ENCODE measurements around the gene NR0B2. TPM values are rescaled to one million over a fixed set of nuclear protein-coding genes. Genes with fewer than 3 reads are reported as not detected.

Gene NR0B2
- total RNA-seq, 4 donors from 2014 or later, result not detected

GRCh38 chr1:26959270-26959669 lies 45.5 kb upstream of the NR0B2 start:
- H3K27me3 ChIP-seq, result peaks cover 11 to 34% of the 10 kb centered on the region in 2 donors

GRCh38 chr1:26957306-26957705 lies 43.5 kb upstream of the NR0B2 start:
- no peak for TF ChIP-seq CTCF (IDR thresholded peaks at IDR 0.05)
- no peak for TF ChIP-seq POLR2A (IDR thresholded peaks at IDR 0.05)
- intact Hi-C loops (cut with DNase I; ENCODE audit: low total_unique reads), result no loop called here
- Histone ChIP-seq H3K36me3 (no peaks in the 10 kb centered on the region), H3K27me3 (peaks cover 11 to 34% of the 10 kb centered on the region in 2 donors), H3K4me1 (peaks cover 0 to 9% of the 10 kb centered on the region in 2 donors), H3K4me3 (no peak overlapping the region), H3K27ac (no peak overlapping the region), H3K9me3 (no peaks in the 10 kb centered on the region)
- no peak for DNase-seq

More at GRCh38 chr1:26959270-26959669, 45.5 kb upstream of the NR0B2 start:
- Histone ChIP-seq H3K27ac (no peak overlapping the region), H3K9me3 (no peaks in the 10 kb centered on the region), H3K4me3 (no peak overlapping the region), H3K4me1 (peaks cover 0 to 9% of the 10 kb centered on the region in 2 donors), H3K36me3 (no peaks in the 10 kb centered on the region)
- no peak for DNase-seq
- TF ChIP-seq POLR2A (IDR thresholded peaks at IDR 0.05), result no peak
- TF ChIP-seq CTCF (IDR thresholded peaks at IDR 0.05), result no peak
- intact Hi-C loops (cut with DNase I; ENCODE audit: low total_unique reads), result no loop called here

GRCh38 chr1:26956321-26956720 lies 42.5 kb upstream of the NR0B2 start:
- Histone ChIP-seq H3K27me3 (peaks cover 11 to 34% of the 10 kb centered on the region in 2 donors), H3K27ac (no peak overlapping the region), H3K4me1 (peaks cover 0 to 9% of the 10 kb centered on the region in 2 donors), H3K4me3 (no peak overlapping the region), H3K9me3 (no peaks in the 10 kb centered on the region), H3K36me3 (no peaks in the 10 kb centered on the region)
- no peak for DNase-seq
- TF ChIP-seq CTCF (IDR thresholded peaks at IDR 0.05) (no peak), POLR2A (IDR thresholded peaks at IDR 0.05) (no peak)
- intact Hi-C loops (cut with DNase I; ENCODE audit: low total_unique reads), result no loop called here

- intact Hi-C loops (cut with DNase I; ENCODE audit: low total_unique reads), result no loop called here
- Histone ChIP-seq H3K36me3 (no peaks in the 10 kb centered on the region), H3K4me3 (no peak overlapping the region), H3K27ac (no peak overlapping the region), H3K27me3 (peaks cover 0 to 18% of the 10 kb centered on the region in 2 donors), H3K9me3 (no peaks in the 10 kb centered on the region), H3K4me1 (no peaks in the 10 kb centered on the region)
- no peak for DNase-seq
- no peak for TF ChIP-seq CTCF (IDR thresholded peaks at IDR 0.05)
Measured at GRCh38 chr1:26953374-26953773, 39.6 kb upstream of the NR0B2 start.

- Histone ChIP-seq H3K27me3 (peaks cover 0 to 8% of the 10 kb centered on the region in 2 donors), H3K4me3 (no peak overlapping the region), H3K27ac (no peak overlapping the region), H3K36me3 (no peaks in the 10 kb centered on the region), H3K9me3 (no peaks in the 10 kb centered on the region), H3K4me1 (no peaks in the 10 kb centered on the region)
- intact Hi-C loops (cut with DNase I; ENCODE audit: low total_unique reads), result no loop called here
- no peak for TF ChIP-seq CTCF (IDR thresholded peaks at IDR 0.05)
- TF ChIP-seq POLR2A (IDR thresholded peaks at IDR 0.05), result no peak
- DNase-seq, result no peak
Measured at GRCh38 chr1:26951821-26952497, 38.2 kb upstream of the NR0B2 start.

Data from uterus (tissue), 4 donors.